A549 treated with AZD9567 at 1 μM for 4 hours (cell line): ENCODE data around the gene ABCD3. TPM values are rescaled to one million over a fixed set of nuclear protein-coding genes. Genes with fewer than 3 reads are reported as not detected.

Experiments
- total RNA-seq: library from RNA; stranded (reverse); fragments of 200-300 nt; extraction: Qiagen RNA extraction; gene quantifications from 5 replicates; pipeline ENCODE4 v1.2.3, GENCODE V29; 2022; ENCODE audit not compliant: insufficient read depth

ABCD3 gene
- total RNA-seq, result 22.1 to 26.3 TPM (median 24.6 TPM) in 5 replicates

GRCh38 chr1:94417978-94418663, at the start of gene ABCD3:
TSS of gene ABCD3 (plus strand) at chr1:94418389. CDS start at chr1:94418479, 90 bp downstream.

GRCh38 chr1:94541246-94542087, 123.3 kb downstream of the ABCD3 start, which contains the start of gene F3:
TSS of gene F3 (minus strand) at chr1:94541759. CDS start at chr1:94541636, 123 bp downstream.

Other genes with a start within 250 kb of the ABCD3 start
- 11.3 to 13.2 TPM (median 12.8 TPM) in 5 replicates for gene ARHGAP29, start 180.8 kb upstream of the ABCD3 start, total RNA-seq
- gene F3, start 123.4 kb downstream of the ABCD3 start, total RNA-seq, result 3.3 to 8.2 TPM (median 4.3 TPM) in 5 replicates